Measurements from ENCODE around the gene PPP1CA.

- TF ChIP-seq CTCF (IDR thresholded peaks at IDR 0.05), result no peak
- TF ChIP-seq POLR2A (IDR thresholded peaks at IDR 0.05), result no peak
- no peak for TF ChIP-seq POLR2AphosphoS5 (IDR thresholded peaks at IDR 0.05)
These were observed 32.4 kb downstream of the PPP1CA start for GRCh38 chr11:67369275-67369674.
